ENCODE data around the gene PODNL1.
A peak's percentile ranks its signal among the peaks of the same experiment; 100 is the strongest.
"Not testable (repeated sequence)": the region's sequence is repeated elsewhere in the genome, so short reads cannot be mapped to it uniquely, and the experiment has no call there.

The PODNL1 gene

DNA sequence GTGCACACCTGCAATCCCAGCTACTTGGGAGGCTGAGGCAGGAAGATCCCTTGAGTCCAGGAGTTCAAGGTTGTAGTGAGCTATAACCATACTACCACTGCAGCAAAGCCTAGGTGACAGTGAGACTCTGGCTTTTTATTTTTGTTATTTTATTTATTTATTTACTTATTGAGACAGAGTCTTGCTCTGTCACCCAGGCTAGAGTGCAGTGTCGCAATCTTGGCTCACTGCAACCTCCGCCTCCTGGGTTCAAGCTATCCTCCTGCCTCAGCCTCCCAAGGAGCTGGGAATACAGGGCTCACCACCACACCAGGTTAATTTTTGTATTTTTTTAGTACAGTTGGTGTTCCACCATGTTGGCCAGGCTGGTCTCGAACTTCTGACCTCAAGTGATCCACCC lies 35.3 kb upstream of the PODNL1 start:
- not testable (repeated sequence) for DNase-seq

DNA sequence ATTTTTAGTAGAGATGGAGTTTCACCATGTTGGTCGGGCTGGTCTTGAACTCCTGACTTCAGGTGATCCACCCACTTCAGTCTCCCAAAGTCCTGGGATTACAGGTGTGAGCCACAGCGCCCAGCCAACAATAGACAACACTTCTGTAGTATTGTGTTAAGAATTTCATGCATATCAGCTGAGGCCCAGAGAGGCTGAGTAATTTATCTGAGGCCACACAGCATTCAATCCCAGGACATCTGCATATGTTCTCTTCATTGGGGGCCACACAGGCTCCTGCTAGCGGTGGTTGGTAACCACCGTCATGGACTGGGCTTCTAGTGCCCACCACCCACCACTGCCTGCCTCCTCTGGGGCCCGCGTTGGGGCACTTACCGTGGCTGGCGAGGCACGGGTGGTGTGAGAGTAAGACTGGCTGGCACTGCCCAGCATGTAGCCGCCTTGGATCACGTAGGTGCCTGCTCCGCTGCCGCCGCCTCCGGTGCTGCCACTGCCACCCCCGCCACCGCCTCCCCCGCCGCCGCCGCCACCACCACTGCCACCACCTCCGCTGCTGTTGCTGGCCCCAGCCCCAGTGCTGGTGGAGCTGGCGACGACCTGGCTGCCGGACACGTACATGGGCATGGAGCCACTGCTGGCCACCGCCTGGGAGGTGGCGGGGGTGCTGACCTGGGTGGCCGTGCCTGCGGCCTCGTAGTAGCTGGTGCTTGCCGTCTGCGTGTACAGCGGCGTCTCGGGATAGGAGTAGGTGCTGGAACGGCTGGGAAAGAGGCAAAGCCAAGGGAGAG lies 34.3 kb upstream of the PODNL1 start:
- no peak for DNase-seq

DNA sequence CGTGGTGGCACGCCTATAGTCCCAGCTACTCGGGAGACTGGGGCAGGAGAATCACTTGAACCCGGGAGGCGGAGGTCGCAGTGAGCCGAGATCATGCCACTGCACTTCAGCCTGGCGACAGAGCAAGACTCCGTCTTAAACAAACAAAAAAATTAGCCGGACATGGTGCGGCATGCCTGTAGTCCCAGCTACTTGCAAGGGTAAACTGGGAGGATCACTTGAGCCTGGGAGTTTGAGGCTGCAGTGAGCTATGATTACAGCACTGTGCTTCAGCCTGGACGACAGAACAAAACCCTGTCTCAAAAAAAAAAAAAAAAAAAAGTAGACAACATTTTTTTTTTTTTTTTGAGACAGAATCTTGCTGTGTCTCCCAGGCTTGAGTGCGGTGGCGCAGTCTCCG lies 33.7 kb upstream of the PODNL1 start:
- not testable (repeated sequence) for DNase-seq

DNA sequence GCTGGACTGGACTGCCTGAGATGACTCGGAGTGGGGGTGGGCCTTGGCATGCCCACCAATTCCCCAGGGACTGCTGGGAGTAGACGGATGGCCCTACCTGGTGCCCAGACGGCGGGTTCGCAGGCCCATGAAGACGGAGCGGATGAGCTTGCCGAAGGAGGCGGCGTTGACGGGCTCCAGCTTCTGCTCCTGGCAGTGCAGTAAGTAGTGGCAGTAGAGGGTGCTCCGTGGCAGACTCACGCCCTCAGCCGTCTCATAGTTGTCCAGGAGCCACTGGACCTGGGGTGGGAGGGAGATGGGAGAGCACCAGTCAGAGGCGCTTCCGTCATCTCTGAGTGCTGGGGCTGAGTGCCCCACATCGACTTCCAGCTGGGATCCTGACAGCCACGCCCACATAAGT lies 31.7 kb upstream of the PODNL1 start:
- no peak for DNase-seq

DNA sequence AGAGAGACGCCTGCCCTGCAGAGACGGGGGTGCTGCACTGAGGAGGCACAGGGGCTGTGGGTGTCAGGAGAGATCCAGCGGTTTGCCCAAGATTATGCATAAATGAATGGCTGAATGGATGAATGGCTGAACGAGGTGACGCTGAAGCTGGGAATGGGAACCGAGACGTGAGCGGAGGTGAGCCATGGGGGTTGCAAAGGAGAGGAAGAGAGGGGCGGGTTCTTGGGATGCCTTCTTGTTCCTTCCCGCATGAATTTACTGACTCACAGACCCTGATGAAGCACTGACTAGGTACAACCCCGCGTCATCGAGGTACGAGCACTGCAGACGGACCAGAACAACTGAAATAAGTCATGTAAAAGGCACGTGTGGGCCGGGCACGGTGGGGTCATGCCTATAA lies 30.8 kb upstream of the PODNL1 start:
- no peak for DNase-seq

DNA sequence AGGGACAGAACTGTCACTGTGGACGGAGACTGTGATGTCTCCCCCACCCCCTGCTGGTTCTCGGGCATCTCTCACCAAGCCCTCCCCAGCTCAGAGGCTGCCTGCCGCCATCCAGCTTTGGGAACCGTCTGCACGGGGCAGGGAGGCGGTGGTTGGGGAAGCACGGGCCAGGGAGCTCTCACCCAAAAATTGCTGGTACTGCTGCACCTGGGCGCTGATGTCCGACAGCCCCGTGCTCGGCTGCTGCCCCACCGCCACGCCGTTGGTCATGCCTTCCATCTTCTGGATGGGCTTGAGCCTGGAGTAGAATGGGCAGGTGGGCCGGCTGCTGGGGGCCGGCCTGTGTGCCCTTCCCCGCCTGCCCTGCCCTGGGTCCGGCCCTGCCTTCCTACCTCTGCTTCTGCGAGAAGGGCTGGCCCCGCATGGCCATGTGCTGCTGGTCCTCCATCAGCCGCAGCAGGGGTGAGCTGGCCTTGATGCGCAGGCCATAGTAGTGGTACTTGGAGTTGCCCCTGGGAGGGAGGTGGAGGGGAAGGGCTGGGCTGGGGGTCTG lies 30.2 kb upstream of the PODNL1 start:
- no peak for DNase-seq

DNA sequence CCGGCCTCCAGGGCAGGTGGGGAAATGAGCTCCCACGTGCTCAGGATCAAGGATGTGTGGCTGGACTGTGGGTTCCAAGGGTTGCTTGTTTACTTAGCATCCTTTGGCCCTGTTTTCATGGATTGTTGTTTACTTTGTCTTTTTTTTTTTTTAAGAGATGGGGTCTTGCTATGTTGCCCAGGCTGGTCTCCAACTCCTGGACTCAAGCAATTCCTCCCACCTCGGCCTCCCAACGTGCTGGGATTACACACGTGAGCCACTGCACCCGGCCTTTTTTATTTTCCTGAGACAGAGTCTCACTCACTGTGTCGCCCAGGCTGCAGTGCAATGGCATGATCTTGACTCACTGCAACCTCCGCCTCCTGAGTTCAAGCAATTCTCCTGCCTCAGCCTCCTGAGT lies 29.0 kb upstream of the PODNL1 start:
- DNase-seq: not testable (repeated sequence)

DNA sequence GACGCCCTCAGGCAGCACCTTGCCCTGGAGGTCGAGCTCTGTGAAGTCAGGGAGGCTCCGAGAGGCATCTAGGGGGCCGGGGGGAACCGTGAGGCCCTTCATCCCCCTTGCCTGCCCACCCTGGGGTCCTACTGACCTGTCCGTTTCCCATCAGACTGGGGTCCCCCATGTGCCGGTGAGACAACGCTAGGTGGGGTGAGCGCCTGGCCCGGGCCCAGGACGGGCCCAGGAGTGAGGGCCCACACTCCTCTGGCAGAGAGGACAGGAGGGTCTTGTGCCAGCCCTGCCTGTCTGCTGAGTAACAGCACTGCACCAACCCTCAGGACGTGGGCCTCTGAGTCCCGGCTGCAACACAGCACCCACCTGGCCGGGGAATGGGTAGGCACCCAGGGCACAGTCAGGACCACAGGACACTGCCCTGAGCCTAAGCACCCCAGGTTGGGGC lies 28.5 kb upstream of the PODNL1 start:
- DNase-seq: no peak

DNA sequence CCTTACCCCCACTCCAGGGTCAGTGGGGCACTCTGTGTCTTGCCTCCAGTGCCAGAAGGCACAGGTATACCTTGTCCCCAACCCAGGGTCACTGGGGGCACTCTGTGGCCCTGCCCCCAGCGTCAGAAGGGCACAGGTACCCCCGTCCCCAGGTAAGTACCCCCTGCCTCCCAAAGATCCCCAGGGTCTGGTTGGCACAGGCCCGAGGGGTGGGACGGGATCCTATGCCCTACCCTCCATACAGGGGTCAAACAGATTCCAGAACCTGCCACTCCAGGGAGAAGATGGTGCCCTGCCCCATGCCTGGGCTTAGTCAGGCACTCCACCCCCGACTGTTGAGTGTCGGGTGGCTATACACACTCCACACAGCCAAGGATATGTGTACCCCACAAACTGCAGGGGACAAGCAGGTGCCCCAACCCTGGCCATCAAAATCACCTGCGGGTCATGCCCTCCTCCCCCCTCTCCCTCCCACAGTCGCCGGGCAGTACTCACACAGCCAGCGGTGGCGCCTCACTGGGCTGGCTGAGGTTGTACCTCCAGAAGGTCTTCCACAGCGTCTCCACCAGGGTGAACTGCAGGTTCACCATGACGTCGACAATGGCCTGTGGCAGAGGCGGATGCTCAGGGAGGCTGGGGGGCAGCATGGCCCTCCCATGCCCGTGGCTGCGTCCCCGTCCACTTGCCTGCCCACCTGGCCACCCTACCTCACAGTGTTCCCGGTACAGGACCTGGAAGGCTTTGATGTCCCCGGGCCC lies 27.9 kb upstream of the PODNL1 start:
- no peak for DNase-seq

DNA sequence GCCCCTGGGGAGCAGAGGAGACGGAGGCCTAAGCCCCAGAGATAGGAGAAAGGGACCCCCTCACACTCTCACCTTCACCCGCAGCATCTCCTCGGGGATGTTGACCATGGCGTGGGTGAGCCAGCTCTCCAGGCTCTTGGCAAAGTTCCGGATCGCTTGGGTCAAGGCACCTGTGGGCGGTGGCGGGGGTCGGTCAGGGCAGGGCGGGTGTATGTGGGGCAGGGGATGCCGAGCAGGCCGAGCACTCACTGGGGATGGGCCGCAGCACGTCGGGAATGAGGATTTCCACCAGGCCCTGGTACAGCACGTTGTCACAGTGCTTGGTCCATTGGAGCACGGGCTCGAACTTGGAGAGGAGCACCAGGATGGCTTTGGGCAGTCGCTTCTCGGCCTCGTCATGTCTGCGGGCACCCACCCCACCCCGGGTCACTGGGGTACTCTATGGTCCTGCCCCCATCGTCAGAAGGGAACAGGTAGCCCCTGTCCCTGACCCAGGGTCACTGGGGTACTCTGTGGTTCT lies 27.2 kb upstream of the PODNL1 start:
- DNase-seq: no peak

DNA sequence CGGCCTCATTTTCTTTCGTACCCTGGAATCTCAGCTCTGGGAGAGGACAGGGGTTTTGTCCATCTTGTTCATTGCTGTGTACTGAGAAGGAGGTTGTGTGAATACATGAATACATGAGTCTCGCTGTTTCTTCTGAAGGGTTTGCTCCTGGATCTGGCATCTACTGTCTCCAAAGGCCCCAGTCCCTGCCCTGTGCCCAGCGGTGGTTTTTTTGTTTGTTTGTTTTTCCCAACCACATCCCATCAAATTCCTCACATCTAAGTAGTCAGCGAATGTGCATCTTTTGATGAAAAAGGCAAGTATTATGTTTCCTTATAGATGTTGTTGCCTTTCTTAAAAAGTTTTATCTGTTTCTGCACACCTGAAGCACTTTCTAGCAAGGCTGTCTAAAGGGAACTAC lies 26.6 kb upstream of the PODNL1 start:
- no peak for DNase-seq

DNA sequence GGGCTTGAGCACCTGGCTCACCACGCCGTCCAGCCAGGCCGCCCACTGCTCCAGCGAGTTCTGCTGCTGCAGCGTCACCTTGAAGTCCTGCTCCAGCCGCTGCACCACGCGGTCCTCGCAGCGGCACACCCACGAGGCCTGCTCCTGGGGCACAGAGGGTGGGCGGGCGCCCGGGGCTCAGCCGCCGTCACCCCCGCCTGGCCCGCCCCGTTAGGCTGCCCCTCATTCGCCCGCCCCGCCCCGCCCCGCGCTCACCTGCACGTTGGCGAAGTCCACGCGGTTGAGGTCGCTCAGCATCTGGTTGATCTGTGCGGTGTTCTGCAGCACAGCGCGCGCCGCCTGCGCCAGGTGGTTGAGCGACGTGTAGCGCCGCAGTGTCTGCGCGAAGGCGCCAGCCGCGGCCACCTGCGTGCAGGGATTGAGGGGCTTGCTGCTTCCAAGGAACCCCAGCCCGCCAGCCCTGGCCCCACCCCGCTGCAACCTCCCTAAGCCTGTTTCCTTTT lies 25.4 kb upstream of the PODNL1 start:
- no peak for DNase-seq

DNA sequence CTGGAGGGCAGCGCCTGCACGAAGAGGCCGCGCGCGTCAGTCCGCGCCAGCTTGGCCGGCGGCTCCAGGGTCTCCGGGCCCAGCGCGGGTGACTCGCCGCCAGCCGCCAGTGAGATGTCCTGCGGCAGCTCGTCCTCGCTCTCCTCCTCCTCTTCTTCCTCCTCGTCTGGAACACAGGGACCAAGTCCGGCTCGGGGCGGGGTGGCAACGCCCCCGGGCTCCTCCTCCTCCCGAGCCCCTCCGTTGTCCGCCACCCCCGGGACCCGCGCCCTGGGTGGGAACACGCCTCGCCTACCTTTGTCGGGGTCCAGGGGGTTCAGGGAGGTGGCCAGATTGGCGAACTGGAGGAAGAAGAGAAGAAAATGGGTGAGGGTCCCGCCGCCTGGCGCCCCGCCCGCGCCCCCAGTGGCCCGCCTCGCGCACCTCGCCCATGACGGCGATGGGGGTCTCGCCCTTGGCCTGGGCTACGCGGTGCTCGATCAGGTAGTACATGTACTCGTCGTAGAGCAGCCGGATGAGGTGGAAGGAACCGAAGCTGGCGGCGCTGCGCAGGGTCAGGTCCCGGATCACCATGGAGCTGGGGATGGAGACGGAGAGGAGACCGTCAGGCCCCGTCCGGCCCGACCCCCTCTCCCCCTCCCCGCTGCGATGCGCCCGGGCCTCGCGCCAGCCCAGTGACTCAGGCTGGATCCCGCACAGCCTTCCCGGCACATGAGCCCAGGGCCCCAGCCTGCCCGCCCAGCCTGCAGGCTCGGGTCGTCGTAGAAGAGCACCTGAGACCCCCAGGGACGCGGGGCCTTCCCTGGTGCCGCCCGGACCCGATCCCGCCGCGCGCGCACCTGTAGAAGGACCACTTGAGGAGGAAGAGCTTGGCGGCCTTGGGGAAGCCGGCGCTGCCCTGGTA lies 24.7 kb upstream of the PODNL1 start:
- DNase-seq: peak; percentile 36

DNA sequence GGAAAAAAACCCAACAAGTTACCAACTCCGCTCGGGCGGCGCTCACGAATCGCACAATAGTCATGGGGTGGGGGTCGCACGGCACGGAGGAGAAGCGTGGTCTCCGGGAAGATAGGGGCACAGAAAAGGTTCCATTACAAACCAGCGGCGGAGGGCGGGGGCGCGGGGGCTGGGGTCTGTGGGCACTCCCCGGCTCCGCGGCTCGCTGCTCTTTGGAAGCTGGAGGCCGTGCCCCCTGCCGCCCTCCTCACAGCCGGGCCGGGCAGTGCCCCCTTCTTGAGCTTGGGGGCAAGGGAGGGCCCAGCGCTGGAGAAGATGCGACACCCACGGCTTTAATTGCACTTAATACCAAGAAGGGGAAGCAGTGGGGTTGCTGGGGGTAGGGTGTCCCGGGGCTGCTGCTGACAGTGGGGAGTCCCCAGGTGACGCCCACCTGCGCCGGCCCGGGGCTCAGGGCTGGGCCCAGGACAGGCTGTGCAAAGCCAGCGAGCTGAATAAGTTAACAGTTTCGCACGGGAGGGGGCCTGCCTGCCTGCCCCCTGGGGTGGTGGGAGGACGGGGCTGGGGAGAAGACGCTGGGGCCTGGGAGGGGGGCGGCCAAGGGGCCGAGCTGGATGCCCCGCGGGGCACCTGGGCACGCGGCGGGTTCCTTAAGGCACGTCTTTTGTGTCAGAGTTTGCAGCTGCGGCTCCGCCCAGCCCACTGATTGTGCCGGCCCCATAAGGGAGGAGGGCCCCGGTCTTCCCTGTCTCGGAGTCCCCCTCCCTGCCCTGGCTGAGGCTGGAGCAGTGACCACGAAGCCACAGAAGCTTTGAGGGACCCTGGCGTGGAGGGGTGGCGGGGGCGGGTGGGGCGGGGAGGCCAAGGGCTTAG lies 23.8 kb upstream of the PODNL1 start:
- no peak for DNase-seq

DNA sequence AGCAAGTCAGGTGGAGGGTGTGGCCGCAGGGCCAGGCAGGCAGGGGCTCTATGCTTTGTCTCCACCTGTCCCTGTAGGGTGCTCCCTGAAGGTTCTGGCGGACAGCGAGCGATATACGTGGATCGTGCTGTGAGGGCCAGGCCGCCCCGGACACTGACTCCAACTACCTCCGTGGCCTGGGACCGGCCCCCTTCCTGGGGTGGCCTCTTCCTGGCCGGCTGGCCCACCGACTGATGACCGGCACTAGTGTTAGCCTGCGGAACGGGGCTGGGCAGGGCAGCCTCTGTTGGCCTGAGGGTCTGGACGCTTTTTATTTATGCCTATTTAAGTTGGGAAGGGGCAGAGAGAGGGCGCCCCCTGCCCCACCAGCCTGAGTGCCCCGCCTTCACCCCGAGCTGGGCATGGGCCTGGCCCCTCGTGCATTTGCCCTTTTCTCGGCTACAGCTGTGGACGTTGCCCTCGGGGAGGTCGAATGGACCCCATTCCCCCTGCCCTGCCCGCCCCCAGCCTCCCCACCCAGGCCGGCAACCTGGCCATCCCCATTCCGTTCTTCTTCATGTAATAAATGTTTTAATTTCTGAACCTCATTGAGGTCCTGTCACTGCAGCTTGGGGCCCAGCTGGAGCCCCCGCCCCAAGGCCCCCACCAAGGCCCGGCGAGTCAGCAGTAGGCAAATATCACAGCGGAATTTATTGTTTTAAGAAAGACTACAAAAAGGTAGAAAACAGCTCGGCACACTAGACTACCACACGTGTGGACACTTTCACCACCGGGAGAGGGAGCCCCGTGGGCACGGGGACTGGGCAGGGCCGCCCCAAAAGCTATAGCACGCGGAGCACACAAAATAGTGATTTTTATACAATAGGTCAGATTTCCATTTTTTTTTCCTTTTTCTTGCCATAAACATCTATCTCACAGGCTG lies 22.9 kb upstream of the PODNL1 start:
- DNase-seq: no peak

DNA sequence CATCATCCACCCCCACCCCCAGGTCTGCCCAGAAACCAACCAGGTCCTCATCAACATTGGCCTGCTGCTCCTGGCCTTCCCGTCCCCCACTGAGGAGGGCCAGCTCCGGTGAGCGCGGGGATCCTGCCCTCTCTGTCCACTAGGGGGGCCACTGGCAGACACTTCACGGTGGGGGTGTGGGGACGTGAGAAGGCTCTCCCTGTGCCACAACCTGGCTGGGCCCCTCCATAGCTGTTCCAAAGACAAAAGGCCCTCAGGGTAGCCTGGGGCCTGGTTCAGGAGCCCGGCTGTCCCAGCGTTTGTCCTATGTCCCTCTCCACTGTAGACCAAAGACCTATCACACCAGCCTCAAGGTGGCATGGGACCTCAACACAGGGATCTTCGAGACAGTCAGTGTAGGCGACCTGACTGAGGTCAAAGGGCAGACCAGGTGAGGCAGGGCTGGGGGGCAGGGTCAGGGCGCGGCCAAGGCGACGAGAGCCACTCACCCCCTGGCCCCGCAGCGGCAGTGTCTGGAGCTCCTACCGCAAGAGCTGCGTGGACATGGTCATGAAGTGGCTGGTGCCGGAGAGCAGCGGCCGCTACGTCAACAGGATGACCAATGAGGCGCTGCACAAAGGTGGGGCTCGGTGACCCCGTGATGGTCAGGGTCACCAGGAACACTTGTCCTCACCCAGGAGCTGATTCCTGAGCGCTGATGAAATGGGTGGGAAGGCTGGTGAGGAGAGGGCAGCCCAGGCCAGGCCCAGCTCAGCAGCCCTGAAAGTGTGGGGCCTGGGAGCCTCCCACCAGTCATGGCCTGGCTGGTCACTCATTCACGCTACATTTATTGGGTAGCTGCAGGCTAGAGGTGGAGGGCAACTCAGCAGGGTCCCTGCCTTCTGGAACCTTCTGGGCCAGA lies 22.0 kb upstream of the PODNL1 start:
- DNase-seq: no peak

DNA sequence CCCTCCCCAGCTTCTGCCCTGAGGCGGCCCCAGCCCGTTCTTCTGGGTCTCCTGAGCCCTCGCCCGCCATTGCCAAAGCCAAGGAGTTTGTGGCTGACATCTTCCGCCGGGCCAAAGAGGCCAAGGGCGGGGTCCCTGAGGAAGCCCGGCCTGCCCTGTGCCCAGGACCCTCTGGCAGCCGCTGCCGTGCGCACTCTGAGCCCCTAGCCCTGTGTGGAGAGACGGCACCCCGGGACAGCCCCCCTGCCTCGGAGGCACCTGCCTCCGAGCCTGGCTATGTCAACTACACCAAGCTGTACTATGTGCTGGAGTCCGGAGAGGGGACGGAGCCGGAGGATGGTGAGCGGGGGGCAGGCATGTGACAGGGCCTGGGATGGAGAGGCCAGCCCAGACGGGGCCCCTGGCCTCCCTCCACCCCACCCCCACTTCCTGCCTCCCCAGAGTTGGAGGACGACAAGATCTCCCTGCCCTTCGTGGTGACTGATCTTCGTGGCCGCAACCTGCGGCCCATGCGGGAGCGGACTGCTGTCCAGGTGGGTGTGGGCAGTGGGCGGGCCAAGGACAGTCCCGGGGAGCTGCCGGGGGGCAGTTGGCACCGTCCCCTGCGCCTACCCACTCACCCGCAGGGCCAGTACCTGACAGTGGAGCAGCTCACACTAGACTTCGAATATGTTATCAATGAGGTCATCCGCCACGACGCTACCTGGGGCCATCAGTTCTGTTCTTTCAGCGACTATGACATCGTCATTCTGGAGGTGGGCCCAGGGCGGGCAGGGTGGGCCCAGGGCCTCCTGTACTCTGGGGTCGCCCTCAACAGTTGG lies 21.1 kb upstream of the PODNL1 start:
- DNase-seq: no peak

DNA sequence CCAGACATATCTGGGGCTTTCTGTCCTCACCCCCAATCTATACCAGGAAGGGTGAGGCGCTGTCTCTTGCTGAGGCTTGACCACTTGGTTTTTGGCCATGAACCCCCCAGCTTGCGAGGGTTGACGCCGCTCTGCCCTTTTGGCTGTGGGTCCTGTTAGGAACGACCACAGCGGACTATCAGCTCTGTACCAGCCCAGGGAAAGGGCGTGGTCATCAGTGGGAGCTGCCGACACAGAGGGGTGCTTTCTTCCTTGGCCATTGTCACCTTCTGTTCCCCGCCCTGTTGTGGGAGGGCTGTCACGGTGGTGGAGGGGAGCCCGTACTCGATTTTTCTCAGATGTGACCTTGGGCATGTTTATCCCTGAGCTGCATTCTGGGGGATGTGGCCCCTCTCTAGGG lies 19.8 kb upstream of the PODNL1 start:
- DNase-seq: no peak

Data from fibroblast of skin of abdomen (primary cell).